ENCODE data around the gene CLEC16A. TPM values are rescaled to one million over a fixed set of nuclear protein-coding genes. Genes with fewer than 3 reads are reported as not detected.
"Not testable (repeated sequence)": the region's sequence is repeated elsewhere in the genome, so short reads cannot be mapped to it uniquely, and the experiment has no call there.

The CLEC16A gene
- total RNA-seq, 1 experiment from 2014 or later: 17.4 TPM

- peak overlapping the region; percentile 98 for H3K4me3 ChIP-seq (ENCODE audit: low read length)
- no peak for DNase-seq
- H3K27me3 ChIP-seq (ENCODE audit: low read length): no peaks in the 10 kb centered on the region
- H3K9me2 ChIP-seq (replicated peaks; ENCODE audit: insufficient read depth, low read length): no peaks in the 10 kb centered on the region
- H3K4me2 ChIP-seq (ENCODE audit: low read depth, low read length, poor library complexity, severe bottlenecking): peak overlapping the region; percentile 100
- H2AFZ ChIP-seq (ENCODE audit: low read length): no peak overlapping the region
- peaks cover 25% of the 10 kb centered on the region for H4K20me1 ChIP-seq (ENCODE audit: insufficient read depth, low read depth, low read length)
- peaks cover 12% of the 10 kb centered on the region; the same call in 1 of the 2 replicates for H3K36me3 ChIP-seq (ENCODE audit: insufficient read depth, low read length)
- H3K9me3 ChIP-seq (ENCODE audit: low read length): no peaks in the 10 kb centered on the region
- H3K9ac ChIP-seq (ENCODE audit: low read length): peak overlapping the region; percentile 96
- H3K4me1 ChIP-seq (ENCODE audit: low read length): peaks cover 58% of the 10 kb centered on the region
- peaks cover 70% of the 10 kb centered on the region for H3K79me2 ChIP-seq (ENCODE audit: low read length)
- peak overlapping the region; percentile 91 for H3K27ac ChIP-seq (ENCODE audit: low read length)
Observed at GRCh38 chr16:10939649-10940234, 4.6 kb upstream of the CLEC16A start.

- Histone ChIP-seq H3K27ac (ENCODE audit: low read length) (peak overlapping the region; percentile 91), H2AFZ (ENCODE audit: low read length) (no peak overlapping the region), H3K4me2 (ENCODE audit: low read depth, low read length, poor library complexity, severe bottlenecking) (peak overlapping the region; percentile 100), H3K27me3 (ENCODE audit: low read length) (no peaks in the 10 kb centered on the region), H3K36me3 (ENCODE audit: insufficient read depth, low read length) (peaks cover 12% of the 10 kb centered on the region; the same call in 1 of the 2 replicates), H3K4me3 (ENCODE audit: low read length) (peak overlapping the region; percentile 98), H3K9ac (ENCODE audit: low read length) (peak overlapping the region; percentile 96), H4K20me1 (ENCODE audit: insufficient read depth, low read depth, low read length) (peaks cover 25% of the 10 kb centered on the region), H3K9me2 (replicated peaks; ENCODE audit: insufficient read depth, low read length) (no peaks in the 10 kb centered on the region), H3K79me2 (ENCODE audit: low read length) (peaks cover 64% of the 10 kb centered on the region), H3K4me1 (ENCODE audit: low read length) (peaks cover 65% of the 10 kb centered on the region), H3K9me3 (ENCODE audit: low read length) (no peaks in the 10 kb centered on the region)
- DNase-seq: peak; percentile 86
Observed at GRCh38 chr16:10940501-10941079, 3.8 kb upstream of the CLEC16A start.

- no peaks in the 10 kb centered on the region for H3K9me3 ChIP-seq (ENCODE audit: low read length)
- peak overlapping the region; percentile 100 for H3K4me2 ChIP-seq (ENCODE audit: low read depth, low read length, poor library complexity, severe bottlenecking)
- peak overlapping the region; percentile 91 for H3K27ac ChIP-seq (ENCODE audit: low read length)
- peaks cover 25% of the 10 kb centered on the region for H4K20me1 ChIP-seq (ENCODE audit: insufficient read depth, low read depth, low read length)
- H3K27me3 ChIP-seq (ENCODE audit: low read length): no peaks in the 10 kb centered on the region
- H3K9ac ChIP-seq (ENCODE audit: low read length): peak overlapping the region; percentile 96
- H2AFZ ChIP-seq (ENCODE audit: low read length): no peak overlapping the region
- H3K36me3 ChIP-seq (ENCODE audit: insufficient read depth, low read length): peaks cover 12% of the 10 kb centered on the region; the same call in 1 of the 2 replicates
- DNase-seq: peak; percentile 51
- H3K79me2 ChIP-seq (ENCODE audit: low read length): peaks cover 60% of the 10 kb centered on the region
- H3K4me3 ChIP-seq (ENCODE audit: low read length): peak overlapping the region; percentile 98
- H3K9me2 ChIP-seq (replicated peaks; ENCODE audit: insufficient read depth, low read length): no peaks in the 10 kb centered on the region
- peaks cover 71% of the 10 kb centered on the region for H3K4me1 ChIP-seq (ENCODE audit: low read length)
Observed at GRCh38 chr16:10941127-10941933, 3.0 kb upstream of the CLEC16A start.

- peak overlapping the region; percentile 100 for H3K4me2 ChIP-seq (ENCODE audit: low read depth, low read length, poor library complexity, severe bottlenecking)
- H3K4me3 ChIP-seq (ENCODE audit: low read length): peak overlapping the region; percentile 98
- peak; percentile 58 for DNase-seq
- peaks cover 54% of the 10 kb centered on the region for H3K79me2 ChIP-seq (ENCODE audit: low read length)
- not testable (repeated sequence) for H3K9me3 ChIP-seq (ENCODE audit: low read length); H3K9me2 ChIP-seq (replicated peaks; ENCODE audit: insufficient read depth, low read length); H3K27me3 ChIP-seq (ENCODE audit: low read length); H2AFZ ChIP-seq (ENCODE audit: low read length)
- H3K9ac ChIP-seq (ENCODE audit: low read length): peak overlapping the region; percentile 96
- H4K20me1 ChIP-seq (ENCODE audit: insufficient read depth, low read depth, low read length): peaks cover 25% of the 10 kb centered on the region
- peaks cover 70% of the 10 kb centered on the region for H3K4me1 ChIP-seq (ENCODE audit: low read length)
- H3K27ac ChIP-seq (ENCODE audit: low read length): peak overlapping the region; percentile 91; the same call in 1 of the 2 replicates
- H3K36me3 ChIP-seq (ENCODE audit: insufficient read depth, low read length): peaks cover 12% of the 10 kb centered on the region; the same call in 1 of the 2 replicates
Observed at GRCh38 chr16:10941935-10942351, 2.4 kb upstream of the CLEC16A start.

- peak within 1 kb of the TSS; percentile 100 for H3K4me2 ChIP-seq (ENCODE audit: low read depth, low read length, poor library complexity, severe bottlenecking)
- peaks cover 12% of the 10 kb centered on the region; the same call in 1 of the 2 replicates for H3K36me3 ChIP-seq (ENCODE audit: insufficient read depth, low read length)
- no peaks in the 10 kb centered on the region for H3K9me3 ChIP-seq (ENCODE audit: low read length)
- H3K27ac ChIP-seq (ENCODE audit: low read length): peak within 1 kb of the TSS; percentile 91
- peak; percentile 97 for DNase-seq
- no peaks in the 10 kb centered on the region for H3K9me2 ChIP-seq (replicated peaks; ENCODE audit: insufficient read depth, low read length)
- H3K27me3 ChIP-seq (ENCODE audit: low read length): no peaks in the 10 kb centered on the region
- H3K79me2 ChIP-seq (ENCODE audit: low read length): peaks cover 48% of the 10 kb centered on the region
- peaks cover 64% of the 10 kb centered on the region for H3K4me1 ChIP-seq (ENCODE audit: low read length)
- H4K20me1 ChIP-seq (ENCODE audit: insufficient read depth, low read depth, low read length): peaks cover 30% of the 10 kb centered on the region
- H2AFZ ChIP-seq (ENCODE audit: low read length): peak within 1 kb of the TSS; percentile 55; the same call in 1 of the 2 replicates
- peak within 1 kb of the TSS; percentile 98 for H3K4me3 ChIP-seq (ENCODE audit: low read length)
- H3K9ac ChIP-seq (ENCODE audit: low read length): peak within 1 kb of the TSS; percentile 96
Observed at GRCh38 chr16:10942352-10943063, 1.9 kb upstream of the CLEC16A start, which contains the start of gene DEXI. DEXI (minus strand) TSS chr16:10942468; CDS start chr16:10942005, 463 bp downstream.

- Histone ChIP-seq H3K9me3 (ENCODE audit: low read length) (no peaks in the 10 kb centered on the region), H4K20me1 (ENCODE audit: insufficient read depth, low read depth, low read length) (peaks cover 30% of the 10 kb centered on the region), H3K9ac (ENCODE audit: low read length) (no peak overlapping the region), H3K4me1 (ENCODE audit: low read length) (peaks cover 59% of the 10 kb centered on the region), H2AFZ (ENCODE audit: low read length) (no peak overlapping the region), H3K27ac (ENCODE audit: low read length) (no peak overlapping the region), H3K4me3 (ENCODE audit: low read length) (peak overlapping the region; percentile 98; the same call in 1 of the 2 replicates), H3K4me2 (ENCODE audit: low read depth, low read length, poor library complexity, severe bottlenecking) (peak overlapping the region; percentile 100), H3K36me3 (ENCODE audit: insufficient read depth, low read length) (peaks cover 12% of the 10 kb centered on the region; the same call in 1 of the 2 replicates), H3K79me2 (ENCODE audit: low read length) (peaks cover 43% of the 10 kb centered on the region), H3K27me3 (ENCODE audit: low read length) (no peaks in the 10 kb centered on the region), H3K9me2 (replicated peaks; ENCODE audit: insufficient read depth, low read length) (no peaks in the 10 kb centered on the region)
- DNase-seq: no peak
Observed at GRCh38 chr16:10943064-10943353, 1.4 kb upstream of the CLEC16A start.

- H3K4me2 ChIP-seq (ENCODE audit: low read depth, low read length, poor library complexity, severe bottlenecking): peak overlapping the region; percentile 90
- no peak overlapping the region for H3K27ac ChIP-seq (ENCODE audit: low read length)
- H3K9ac ChIP-seq (ENCODE audit: low read length): peak overlapping the region; percentile 92
- no peaks in the 10 kb centered on the region for H3K27me3 ChIP-seq (ENCODE audit: low read length)
- no peak for DNase-seq
- H2AFZ ChIP-seq (ENCODE audit: low read length): no peak overlapping the region; the same call in 1 of the 2 replicates
- H3K4me1 ChIP-seq (ENCODE audit: low read length): peaks cover 57% of the 10 kb centered on the region
- no peaks in the 10 kb centered on the region for H3K9me2 ChIP-seq (replicated peaks; ENCODE audit: insufficient read depth, low read length)
- 0 out of 2 replicates have a peak, but pooled peaks cover under 1% of the 10 kb centered on the region for H3K36me3 ChIP-seq (ENCODE audit: insufficient read depth, low read length)
- peaks cover 21% of the 10 kb centered on the region for H3K79me2 ChIP-seq (ENCODE audit: low read length)
- peak overlapping the region; percentile 96 for H3K4me3 ChIP-seq (ENCODE audit: low read length)
- peaks cover 21% of the 10 kb centered on the region for H4K20me1 ChIP-seq (ENCODE audit: insufficient read depth, low read depth, low read length)
- no peaks in the 10 kb centered on the region for H3K9me3 ChIP-seq (ENCODE audit: low read length)
Observed at GRCh38 chr16:10945065-10945787, 862 bp downstream of the CLEC16A start.

All from Karpas-422 (cell line).